Mammary epithelial cell (primary cell): Measurements from ENCODE around the gene NRF1.

Experiments
- CTCF ChIP-seq, 2 donors: IDR thresholded peaks in 1 of 2; conservative IDR thresholded peaks in 1 of 2; 2 replicates each; pipeline ENCODE4 v1.5.1; 2011 to 2012; ENCODE audit warnings: inconsistent platforms in 2 of 2, low read length in 2 of 2, mild to moderate bottlenecking in 2 of 2, control low read depth in 1 of 2, low read depth in 1 of 2; ENCODE audit not compliant: insufficient read depth in 1 of 2; ENCODE audit errors: extremely low read depth in 1 of 2
- EZH2 ChIP-seq: IDR thresholded peaks from 2 replicates; pipeline ENCODE4 v1.6.1; 2012; ENCODE audit warnings: low read length, inconsistent platforms, borderline replicate concordance

DNA sequence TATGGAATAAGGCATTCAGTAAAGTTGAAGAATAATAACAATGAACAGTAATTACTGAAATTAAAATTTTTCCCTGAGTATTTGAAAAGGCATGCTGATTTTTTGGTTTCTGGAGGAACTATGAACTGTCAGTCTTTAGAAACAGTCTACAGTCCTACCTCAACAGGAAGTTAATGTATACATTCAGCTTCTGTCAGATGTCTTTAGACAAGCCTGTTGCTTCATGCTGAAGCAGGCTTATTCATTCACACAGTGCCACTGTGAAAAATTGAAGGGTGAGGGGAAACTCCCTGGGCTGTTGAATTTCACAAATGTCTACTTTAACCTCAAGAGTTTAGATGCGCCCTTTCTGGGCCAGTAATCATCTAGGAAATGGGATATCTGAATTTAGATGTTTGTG is 3.5 kb downstream of the NRF1 start:
- TF ChIP-seq CTCF (conservative IDR thresholded peaks at IDR 0.05 in 1 of 2, IDR thresholded peaks at IDR 0.05 in 1 of 2; ENCODE audit: extremely low read depth in 1 of 2, insufficient read depth in 1 of 2, low read depth in 1 of 2, low read length in 2 of 2), result no peak
- no peak for TF ChIP-seq EZH2
